ENCODE results near the gene PSME3. TPM values are rescaled to one million over a fixed set of nuclear protein-coding genes. Genes with fewer than 3 reads are reported as not detected.

Gene PSME3
- total and polyA plus RNA-seq, 9 of the 15 experiments (the other 6 are each of a cell fraction or from before 2014, with no cell fraction given) = 31.2 to 275 (median 141) TPM

GRCh38 chr17:42792545-42792944 lies 40.7 kb upstream of the PSME3 start:
- Histone ChIP-seq H3K79me2 (ENCODE audit: control insufficient read depth, insufficient read depth, low read length) (peaks cover 8% of the 10 kb centered on the region), H3K4me2 (ENCODE audit: insufficient read depth, low read length) (no peak overlapping the region), H3K27me3 (ENCODE audit: control insufficient read depth in 2 of 2, insufficient read depth in 2 of 2, low read length in 2 of 2) (no peaks in the 10 kb centered on the region), H3K9me3 (replicated peaks; ENCODE audit: control insufficient read depth, insufficient read depth, low read depth, low read length) (no peaks in the 10 kb centered on the region), H3K4me1 (replicated peaks in 1 of 2; ENCODE audit: control insufficient read depth in 2 of 2, insufficient read depth in 2 of 2, low read length in 2 of 2) (peaks cover 10 to 27% of the 10 kb centered on the region in 2 experiments), H3K4me3 (no peak overlapping the region), H3K9me1 (ENCODE audit: control insufficient read depth, insufficient read depth, low read length) (no peaks in the 10 kb centered on the region), H4K20me1 (replicated peaks; ENCODE audit: control insufficient read depth, insufficient read depth, low read length) (no peaks in the 10 kb centered on the region), H3K9ac (ENCODE audit: insufficient read depth in 1 of 2, low read depth in 2 of 2, low read length in 2 of 2) (no peak overlapping the region), H3K27ac (ENCODE audit: extremely low read depth, low read depth, low read length) (peak overlapping the region; percentile 11; the same call in 1 of the 3 replicates), H3K36me3 (ENCODE audit: control insufficient read depth, insufficient read depth, low read length) (peaks cover 62% of the 10 kb centered on the region), H2AFZ (ENCODE audit: low read depth, low read length) (no peak overlapping the region)
- DNase-seq (ENCODE audit: extremely low read depth in 1 of 4, low spot score in 3 of 4) (no peak), FAIRE-seq (no peak), ATAC-seq (no peak)
- in situ Hi-C loops (cut with MboI) = no loop called here
- 58% methylated on average over 5 of the region's 5 CpGs for WGBS (ENCODE audit: insufficient coverage, low coverage, missing lambda C conversion rate)
- BruUV-seq (replicated peaks) = no TSS peak
- ChIA-PET CTCF (ENCODE audit: low intra/inter-chr PET ratio) (no interaction called here), POLR2A (interaction anchor here (0.9 kb wide), 1 partner anchor 19 kb away, joined by 3 read pairs; no protein-coding TSS in a partner anchor)
- intact Hi-C loops (cut with micrococcal nuclease) = no loop called here
- TF ChIP-seq HMBOX1 (IDR thresholded peaks at IDR 0.05) = 0 out of 2 replicates have a peak, but pooled peaks have one; percentile 15
- no peak for TF ChIP-seq E2F3 (CRISPR knock-in tag; IDR thresholded peaks at IDR 0.05)
- no peak for TF ChIP-seq HOXB6 (CRISPR knock-in tag; IDR thresholded peaks at IDR 0.05; ENCODE audit: borderline replicate concordance)
- TF ChIP-seq BRF2 (IDR thresholded peaks at IDR 0.05; ENCODE audit: borderline replicate concordance, insufficient read depth, insufficient read length) = no peak
- peak; percentile 92 for TF ChIP-seq ZKSCAN1 (IDR thresholded peaks at IDR 0.05; ENCODE audit: low read depth, low read length)
- no peak for TF ChIP-seq KHSRP (IDR thresholded peaks at IDR 0.05)
- TF ChIP-seq NR2C1 (IDR thresholded peaks at IDR 0.05) = no peak
- TF ChIP-seq NR2C1 (tag; IDR thresholded peaks at IDR 0.05) = no peak
- no peak for TF ChIP-seq ZNF740 (CRISPR knock-in tag; IDR thresholded peaks at IDR 0.05)
- no peak for TF ChIP-seq ZNF740 (tag; IDR thresholded peaks at IDR 0.05)
- no peak for TF ChIP-seq ZNF143 (CRISPR knock-in tag; IDR thresholded peaks at IDR 0.05)
- no peak for TF ChIP-seq TGIF2 (CRISPR knock-in tag; IDR thresholded peaks at IDR 0.05)
- TF ChIP-seq ZZZ3 (IDR thresholded peaks at IDR 0.05) = no peak
- TF ChIP-seq U2AF2 (optimal IDR thresholded peaks at IDR 0.05; ENCODE audit: low read depth, low read length) = no peak
- TF ChIP-seq IFI16 (CRISPR knock-in tag; IDR thresholded peaks at IDR 0.05) = no peak
- no peak for TF ChIP-seq ZNF24 (IDR thresholded peaks at IDR 0.05)
- no peak for TF ChIP-seq POLR2A (conservative IDR thresholded peaks at IDR 0.05)
- no peak for TF ChIP-seq TSHZ1 (CRISPR knock-in tag; IDR thresholded peaks at IDR 0.05)
- TF ChIP-seq TCF3 (CRISPR knock-in tag; IDR thresholded peaks at IDR 0.05) = 0 out of 2 replicates have a peak, but pooled peaks have one; percentile 10

Measured in K562 (cell line).